Hematopoietic multipotent progenitor cell treated with erythropoietin and hydrocortisone succinate and interleukin-3 and kit ligand, for 6 days (in vitro differentiated cells): ENCODE measurements around the gene CCDC157.
"Not testable (repeated sequence)": the region's sequence is repeated elsewhere in the genome, so short reads cannot be mapped to it uniquely, and the experiment has no call there.

Source experiments
- DNase-seq: peaks from one replicate; pipeline ENCODE4 v3.0.0-alpha.2; 2015

CCDC157 gene

DNA sequence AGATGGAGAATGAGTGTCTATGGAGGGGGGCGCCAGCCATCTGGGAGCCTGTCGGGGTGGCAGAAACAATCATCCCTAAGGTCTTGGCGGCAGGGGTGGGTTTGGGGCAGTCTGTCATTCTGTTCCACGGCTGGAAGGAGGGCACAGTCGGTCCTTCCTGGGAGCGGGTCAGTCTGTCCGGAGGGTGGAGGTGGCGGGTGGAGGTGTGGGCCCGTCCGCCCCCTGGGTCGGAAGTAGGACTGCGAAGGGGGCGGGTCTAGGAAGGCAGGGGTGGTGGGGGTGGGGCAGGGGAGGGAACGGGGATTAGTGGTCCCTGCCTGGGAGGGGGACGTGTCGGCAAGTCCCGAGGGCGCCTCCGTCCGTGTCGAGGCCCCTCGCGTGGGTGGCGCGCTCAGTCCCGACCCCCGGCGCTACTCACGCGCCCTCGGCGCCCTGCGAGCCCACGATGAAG is 30.5 kb upstream of the CCDC157 start:
- DNase-seq = peak; percentile 41

- DNase-seq = peak; percentile 95
Observed at GRCh38 chr22:30326706-30327362, 30.0 kb upstream of the CCDC157 start, which contains the start of gene TBC1D10A. TSS of gene TBC1D10A (minus strand) at chr22:30326941. CDS start at chr22:30326881, 60 bp downstream.

DNA sequence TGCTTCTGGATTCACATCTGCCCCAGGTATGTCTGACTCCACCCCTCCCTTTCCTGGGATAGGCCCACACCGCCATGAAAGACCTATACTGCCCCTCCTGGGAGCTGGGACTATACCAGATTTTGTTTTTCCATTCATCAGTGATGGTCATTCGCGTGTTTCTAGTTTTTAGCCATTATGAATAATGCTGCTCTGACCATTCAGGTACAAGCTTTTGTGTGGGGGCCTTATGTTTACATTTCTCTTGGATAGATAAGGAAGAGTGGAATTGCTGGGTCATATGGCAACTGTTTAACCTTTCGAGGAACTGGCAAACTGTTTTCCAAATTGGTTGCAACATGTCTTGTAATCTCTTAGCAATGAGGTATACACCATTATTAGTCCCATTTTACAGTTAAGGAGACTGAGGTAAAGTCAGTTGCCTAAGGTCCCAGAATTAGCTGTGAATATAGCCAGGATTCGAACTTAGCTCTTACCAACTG is 28.9 kb upstream of the CCDC157 start:
- DNase-seq = no peak

DNA sequence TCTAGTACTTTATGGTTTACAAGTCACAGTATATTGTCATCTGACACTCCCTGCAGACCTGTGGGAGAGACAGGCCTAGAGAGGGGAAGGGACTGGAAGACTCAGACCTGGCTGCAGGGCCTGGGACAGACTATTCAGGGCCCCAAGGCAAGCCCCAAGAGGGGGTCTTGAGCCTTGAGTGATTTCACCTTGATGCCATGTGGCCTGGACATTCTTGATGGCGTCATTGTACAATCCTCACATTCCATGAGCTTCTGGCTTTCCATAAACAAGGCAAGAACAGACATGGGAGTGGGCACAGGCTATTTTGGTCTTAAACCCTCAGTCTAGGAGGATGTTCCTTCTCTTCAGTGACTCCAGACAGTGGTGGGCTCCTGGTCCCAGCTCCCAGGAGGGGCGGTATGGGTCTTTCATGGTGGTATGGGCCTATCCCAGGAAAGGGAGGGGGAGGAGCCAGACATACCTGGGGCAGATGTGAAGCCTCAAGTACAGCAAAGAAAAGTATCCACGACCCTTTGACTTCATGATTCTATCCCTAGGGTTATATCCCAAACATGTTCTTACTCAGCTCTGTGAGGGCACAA is 28.2 kb upstream of the CCDC157 start:
- no peak for DNase-seq

GRCh38 chr22:30332551-30332950 is 24.3 kb upstream of the CCDC157 start:
- DNase-seq = no peak

- DNase-seq = no peak
Observed at GRCh38 chr22:30332994-30333706, 23.7 kb upstream of the CCDC157 start.

DNA sequence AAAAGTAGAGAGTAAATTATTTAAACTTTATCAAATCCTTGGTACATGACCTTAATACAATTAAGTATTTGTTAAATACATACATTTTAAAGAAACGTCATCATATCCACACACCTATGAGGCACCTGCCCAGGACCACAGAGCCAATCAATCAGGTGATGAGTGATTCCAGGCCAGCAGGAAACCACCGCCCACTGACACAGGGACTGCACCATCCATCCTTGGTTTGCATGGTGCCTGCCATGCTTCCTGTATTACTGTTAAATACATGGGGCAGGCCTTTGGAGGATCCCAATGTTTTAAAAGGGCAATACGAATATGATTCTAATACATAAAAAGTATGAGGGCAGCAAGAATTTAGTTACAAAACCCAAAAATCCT is 23.1 kb upstream of the CCDC157 start:
- no peak for DNase-seq

GRCh38 chr22:30334646-30335045 is 22.2 kb upstream of the CCDC157 start:
- no peak for DNase-seq

- DNase-seq = no peak
Observed at GRCh38 chr22:30335236-30335635, 21.6 kb upstream of the CCDC157 start.

DNA sequence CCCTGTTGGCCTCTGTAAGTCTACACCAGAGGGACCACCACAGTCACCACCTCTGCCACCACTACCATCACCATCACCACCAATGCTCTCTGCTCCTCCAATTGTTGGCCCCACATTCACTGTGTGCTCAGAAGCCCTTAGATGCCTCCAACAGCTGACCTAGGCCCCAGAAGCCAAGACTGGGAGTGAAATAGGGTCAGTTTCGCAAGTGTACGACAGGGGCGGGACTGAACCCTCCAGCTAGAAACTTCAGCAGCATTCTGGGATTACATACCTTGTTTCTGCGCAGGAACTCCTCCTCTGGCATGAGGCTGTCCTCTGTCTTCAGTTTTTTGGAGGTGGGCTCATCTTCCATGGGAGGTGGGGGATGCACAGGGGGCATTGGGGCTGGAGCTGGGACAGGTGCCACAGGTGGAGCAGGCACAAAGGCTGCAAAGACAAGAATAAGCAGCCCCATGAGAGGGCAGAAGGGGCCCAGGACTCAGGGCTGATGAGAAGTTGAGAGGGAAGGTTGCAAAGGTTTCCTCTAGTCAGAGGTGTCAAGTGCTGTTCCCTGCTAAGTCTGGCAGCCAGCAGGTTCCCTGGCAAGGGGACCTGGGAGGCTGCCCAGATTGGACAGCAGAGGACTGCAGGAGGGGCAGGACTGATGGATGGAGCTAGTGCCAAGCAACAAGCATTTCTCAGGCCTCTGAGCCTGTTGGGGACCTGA is 19.9 kb upstream of the CCDC157 start:
- no peak for DNase-seq

DNA sequence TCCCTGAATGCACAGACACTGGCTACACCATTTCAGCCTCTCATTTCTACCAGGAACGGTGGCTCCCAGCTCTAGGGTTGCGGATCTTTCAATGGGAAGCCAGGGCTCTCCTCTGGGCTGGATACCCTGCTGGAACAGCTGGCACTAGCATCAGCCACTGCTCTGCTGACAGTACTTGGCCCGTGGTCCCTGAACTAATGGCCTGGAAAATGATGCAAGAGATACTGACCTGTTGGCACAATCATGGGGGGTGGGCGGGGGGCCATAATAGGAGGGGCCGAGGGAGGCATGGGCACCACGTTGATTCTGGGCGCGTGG is 19.4 kb upstream of the CCDC157 start:
- no peak for DNase-seq

DNA sequence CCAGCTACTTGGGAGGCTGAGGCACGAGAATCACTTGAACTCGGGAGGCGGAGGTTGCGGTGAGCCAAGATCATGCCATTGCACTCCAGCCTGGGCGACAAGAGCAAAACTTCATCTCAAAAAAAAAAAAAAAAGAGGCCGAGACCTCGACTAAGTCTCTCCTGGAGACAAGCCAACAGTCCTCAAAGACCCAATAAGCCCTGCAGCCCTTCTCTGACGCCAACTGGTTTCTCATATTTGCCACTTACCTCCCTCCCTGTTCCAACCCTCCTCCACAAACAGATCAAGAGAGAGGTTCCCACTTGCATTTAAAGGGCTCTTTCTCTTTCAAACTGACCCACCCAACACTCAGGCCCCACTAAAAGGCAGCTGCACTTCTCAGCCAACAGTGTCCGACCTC is 18.5 kb upstream of the CCDC157 start:
- not testable (repeated sequence) for DNase-seq

- DNase-seq = no peak
Observed at GRCh38 chr22:30338802-30339201, 18.0 kb upstream of the CCDC157 start.

DNA sequence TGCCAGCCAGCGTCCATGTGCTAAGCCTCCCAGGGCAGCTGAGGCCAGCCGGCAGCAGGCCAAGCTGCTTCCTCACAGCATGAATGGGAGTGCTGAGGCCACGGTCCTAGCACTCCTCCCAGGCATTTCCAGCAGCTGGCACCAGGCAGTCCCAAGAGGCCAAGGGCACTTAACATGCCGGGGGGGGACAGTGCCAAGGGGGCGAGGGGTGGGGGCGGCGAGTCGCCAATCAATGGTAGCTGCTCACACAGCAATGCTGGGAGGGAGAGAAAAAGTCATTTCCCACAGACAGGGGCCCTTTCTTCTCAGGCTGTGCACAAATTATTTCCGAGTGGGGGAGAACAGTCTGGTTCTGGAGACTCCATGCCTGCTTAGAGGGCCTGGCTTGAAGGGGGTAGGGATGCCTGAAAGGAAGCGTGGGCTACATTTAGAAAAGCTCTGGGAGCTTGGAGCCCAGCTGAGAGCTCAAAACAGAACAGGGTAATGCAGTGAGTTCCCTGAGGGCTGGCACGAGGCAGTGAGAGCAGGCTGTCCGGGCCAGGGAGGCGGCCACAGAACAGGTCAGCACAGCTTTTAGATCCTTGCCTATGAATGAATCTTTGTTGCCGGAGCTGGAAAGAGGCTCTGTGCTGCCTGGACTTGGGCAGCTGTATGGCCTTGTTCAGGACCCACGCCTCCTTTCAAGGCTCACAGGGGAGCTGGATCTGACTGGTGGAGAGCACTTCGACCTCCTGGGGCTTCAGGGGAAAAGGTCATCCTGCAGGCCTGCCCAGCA is 15.7 kb upstream of the CCDC157 start:
- no peak for DNase-seq

GRCh38 chr22:30344447-30345200 is 12.2 kb upstream of the CCDC157 start:
- DNase-seq = no peak

- no peak for DNase-seq
Observed at GRCh38 chr22:30347255-30347892, 9.4 kb upstream of the CCDC157 start.

DNA sequence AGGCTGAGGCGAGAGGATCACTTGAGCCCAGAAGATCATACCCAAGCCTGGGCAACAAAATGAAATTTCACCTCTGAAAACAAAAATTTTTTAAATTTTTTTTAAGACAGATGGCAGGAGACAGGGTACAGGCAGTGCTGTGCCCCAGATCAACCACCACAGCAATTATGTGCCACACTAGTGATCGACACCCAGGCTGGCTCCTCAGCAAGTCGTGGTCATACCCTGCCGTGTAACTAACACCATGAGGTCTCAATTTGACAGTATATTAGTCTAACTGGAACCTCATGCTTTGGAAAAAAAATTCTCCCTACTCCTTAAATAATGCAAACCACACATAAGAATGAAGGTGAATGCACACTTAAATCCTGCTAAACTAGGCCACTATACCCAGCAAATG is 8.4 kb upstream of the CCDC157 start:
- DNase-seq = no peak

GRCh38 chr22:30348809-30349208 is 8.0 kb upstream of the CCDC157 start:
- DNase-seq = no peak

- DNase-seq = no peak
Observed at GRCh38 chr22:30351226-30351625, 5.6 kb upstream of the CCDC157 start.

DNA sequence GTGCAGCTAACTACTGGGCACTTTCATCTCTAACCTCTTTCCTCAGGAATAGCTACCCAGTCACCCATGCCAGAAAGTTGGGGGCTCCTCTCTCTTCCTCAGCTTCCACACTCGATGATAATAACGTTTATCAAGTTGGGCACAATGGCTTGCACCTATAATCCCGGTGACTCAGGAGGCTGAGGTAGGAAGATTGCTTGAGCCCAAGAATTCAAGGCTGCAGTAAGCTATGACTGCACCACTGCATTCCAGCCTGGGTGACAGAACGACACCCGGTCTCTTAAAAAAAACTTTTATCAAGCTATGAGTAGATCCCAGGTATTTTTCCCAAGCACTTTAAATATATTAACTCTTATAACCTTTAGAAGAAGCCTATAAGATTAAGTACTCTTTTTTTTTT is 2.2 kb upstream of the CCDC157 start:
- no peak for DNase-seq

GRCh38 chr22:30357236-30357570 is 396 bp downstream of the CCDC157 start:
- no peak for DNase-seq
